Cardiac fibroblast (primary cell): ENCODE results near the gene PROC.

ENCODE experiments used
- DNase-seq, 2 donors: peaks; one replicate each; pipeline versions ENCODE4 v3.0.0 to v3.0.0-alpha.2; 2010; ENCODE audit warnings: low read depth in 2 of 2
- H3K4me3 ChIP-seq, 2 donors: replicated peaks in 1 of 2; 1 replicate in 1 of 2; 2 replicates in 1 of 2; pipeline ENCODE4 v1.5.1; 2011; ENCODE audit warnings: low read depth in 2 of 2, low read length in 2 of 2, mild to moderate bottlenecking in 2 of 2, moderate library complexity in 1 of 2
- TF ChIP-seq, protein P1 (sequence below): IDR thresholded peaks from one replicate; pipeline ENCODE4 v1.5.1; 2011; ENCODE audit warnings: low read depth, mild to moderate bottlenecking, low read length, inconsistent platforms

The PROC gene

GRCh38 chr2:127386764-127387654 is 31.2 kb upstream of the PROC start:
- TF ChIP-seq, protein P1, sequence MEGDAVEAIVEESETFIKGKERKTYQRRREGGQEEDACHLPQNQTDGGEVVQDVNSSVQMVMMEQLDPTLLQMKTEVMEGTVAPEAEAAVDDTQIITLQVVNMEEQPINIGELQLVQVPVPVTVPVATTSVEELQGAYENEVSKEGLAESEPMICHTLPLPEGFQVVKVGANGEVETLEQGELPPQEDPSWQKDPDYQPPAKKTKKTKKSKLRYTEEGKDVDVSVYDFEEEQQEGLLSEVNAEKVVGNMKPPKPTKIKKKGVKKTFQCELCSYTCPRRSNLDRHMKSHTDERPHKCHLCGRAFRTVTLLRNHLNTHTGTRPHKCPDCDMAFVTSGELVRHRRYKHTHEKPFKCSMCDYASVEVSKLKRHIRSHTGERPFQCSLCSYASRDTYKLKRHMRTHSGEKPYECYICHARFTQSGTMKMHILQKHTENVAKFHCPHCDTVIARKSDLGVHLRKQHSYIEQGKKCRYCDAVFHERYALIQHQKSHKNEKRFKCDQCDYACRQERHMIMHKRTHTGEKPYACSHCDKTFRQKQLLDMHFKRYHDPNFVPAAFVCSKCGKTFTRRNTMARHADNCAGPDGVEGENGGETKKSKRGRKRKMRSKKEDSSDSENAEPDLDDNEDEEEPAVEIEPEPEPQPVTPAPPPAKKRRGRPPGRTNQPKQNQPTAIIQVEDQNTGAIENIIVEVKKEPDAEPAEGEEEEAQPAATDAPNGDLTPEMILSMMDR = no peak
- peak; percentile 88 to 96 for DNase-seq
- H3K4me3 ChIP-seq = peak overlapping the region; percentile 77 to 84

DNA sequence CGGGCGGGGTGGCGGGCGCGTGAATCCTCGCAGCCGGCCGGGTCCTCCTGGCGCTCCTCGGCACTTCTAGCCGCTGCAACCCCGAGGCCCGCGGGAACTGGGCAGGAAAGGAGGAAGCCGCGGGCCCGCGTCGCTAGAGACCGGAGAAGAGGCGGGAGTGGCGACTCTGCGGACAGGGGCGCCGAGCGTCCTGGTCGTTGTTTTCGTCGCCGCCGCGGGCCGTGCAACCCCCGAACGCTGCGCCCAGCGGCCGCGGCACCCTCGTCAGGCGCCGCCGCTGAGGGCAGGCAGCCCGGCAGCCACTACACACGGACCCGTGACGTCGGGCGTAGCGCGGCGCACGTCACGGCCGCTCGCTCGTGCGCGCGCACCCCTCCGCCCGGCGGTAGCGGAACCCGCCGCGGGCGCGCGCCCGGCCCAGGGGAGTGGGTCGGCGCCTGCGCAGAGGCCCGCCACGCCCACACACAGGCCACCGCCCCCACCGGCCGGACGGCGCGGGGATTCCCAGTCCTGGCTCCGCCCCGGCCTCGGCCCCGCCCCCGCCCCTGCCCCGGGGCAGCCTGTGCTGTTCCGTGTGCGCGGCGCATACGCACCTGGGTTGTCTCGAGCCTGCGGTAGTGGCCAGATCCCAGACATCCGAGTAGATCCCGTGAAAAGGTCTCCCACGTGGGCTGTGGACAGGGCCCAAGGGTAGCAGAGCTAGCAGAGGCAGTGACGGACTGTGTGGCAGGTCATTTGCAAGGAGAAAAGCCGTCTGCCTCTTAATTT is 30.4 kb upstream of the PROC start, which contains the start of gene MAP3K2:
TSS of gene MAP3K2 (minus strand) at position 321 of the 768 bp plus-strand sequence. CDS start 44,846 bp downstream, outside the sequence.
- H3K4me3 ChIP-seq = peak within 1 kb of the TSS; percentile 77 to 84
- TF ChIP-seq, protein P1 = no peak

GRCh38 chr2:127388423-127389164 is 29.6 kb upstream of the PROC start:
- TF ChIP-seq, protein P1 = no peak
- DNase-seq = peak in 1 of 2 donors; percentile 43
- H3K4me3 ChIP-seq = peak overlapping the region; percentile 54 to 57

More for the DNA sequence above, 30.4 kb upstream of the PROC start, which contains the start of gene MAP3K2:
- peak; percentile 87 to 96 for DNase-seq

GRCh38 chr2:127389778-127390435 is 28.3 kb upstream of the PROC start:
- no peak overlapping the region for H3K4me3 ChIP-seq
- no peak for DNase-seq
- TF ChIP-seq, protein P1 = no peak

- peak; percentile 36 to 54 for DNase-seq
- TF ChIP-seq, protein P1 = no peak
- H3K4me3 ChIP-seq = no peak overlapping the region
Measured at GRCh38 chr2:127392133-127392827, 25.9 kb upstream of the PROC start.
